ENCODE results near the gene FOXL3.
"Not testable (repeated sequence)": the region's sequence is repeated elsewhere in the genome, so short reads cannot be mapped to it uniquely, and the experiment has no call there.

FOXL3 gene

DNA sequence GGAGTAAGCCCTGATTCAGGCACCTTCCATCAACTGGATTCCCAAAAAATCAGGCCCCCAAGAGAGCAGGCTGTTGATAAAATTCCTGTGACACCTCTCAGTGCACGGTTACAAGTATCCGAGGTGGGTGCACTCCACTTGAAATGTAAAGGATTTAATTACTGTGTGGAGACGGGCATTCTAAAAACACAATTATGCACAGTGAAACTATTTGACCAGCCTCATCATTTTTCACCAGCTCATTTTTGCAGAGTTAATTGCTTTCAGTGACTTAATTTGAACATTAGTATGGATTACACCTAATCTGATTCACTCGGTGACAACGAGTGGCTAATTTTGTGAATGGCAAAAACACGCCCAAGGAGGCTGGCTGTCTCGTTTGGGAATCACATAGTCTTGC lies 2.3 kb downstream of the FOXL3 start:
- DNase-seq, result no peak

DNA sequence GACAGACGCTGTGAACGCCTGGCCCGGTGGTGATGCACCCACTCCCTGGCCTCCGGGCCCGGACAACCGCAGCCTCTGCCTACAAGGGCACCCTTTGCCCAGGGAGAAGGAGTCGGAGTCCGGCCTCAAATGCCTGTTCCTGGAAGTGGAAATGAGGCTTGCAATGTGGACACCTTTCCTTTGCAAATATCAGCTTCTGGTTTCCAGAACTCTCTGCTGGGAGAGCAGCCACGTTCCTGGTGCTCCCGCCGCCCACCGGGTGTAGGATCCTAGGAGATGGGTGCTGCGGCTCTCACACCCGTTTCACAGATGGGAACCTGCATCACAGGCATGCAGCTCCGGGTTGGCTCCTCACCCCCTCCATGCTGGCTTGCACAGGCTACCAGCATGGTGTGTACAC lies 2.9 kb downstream of the FOXL3 start:
- DNase-seq, result no peak

DNA sequence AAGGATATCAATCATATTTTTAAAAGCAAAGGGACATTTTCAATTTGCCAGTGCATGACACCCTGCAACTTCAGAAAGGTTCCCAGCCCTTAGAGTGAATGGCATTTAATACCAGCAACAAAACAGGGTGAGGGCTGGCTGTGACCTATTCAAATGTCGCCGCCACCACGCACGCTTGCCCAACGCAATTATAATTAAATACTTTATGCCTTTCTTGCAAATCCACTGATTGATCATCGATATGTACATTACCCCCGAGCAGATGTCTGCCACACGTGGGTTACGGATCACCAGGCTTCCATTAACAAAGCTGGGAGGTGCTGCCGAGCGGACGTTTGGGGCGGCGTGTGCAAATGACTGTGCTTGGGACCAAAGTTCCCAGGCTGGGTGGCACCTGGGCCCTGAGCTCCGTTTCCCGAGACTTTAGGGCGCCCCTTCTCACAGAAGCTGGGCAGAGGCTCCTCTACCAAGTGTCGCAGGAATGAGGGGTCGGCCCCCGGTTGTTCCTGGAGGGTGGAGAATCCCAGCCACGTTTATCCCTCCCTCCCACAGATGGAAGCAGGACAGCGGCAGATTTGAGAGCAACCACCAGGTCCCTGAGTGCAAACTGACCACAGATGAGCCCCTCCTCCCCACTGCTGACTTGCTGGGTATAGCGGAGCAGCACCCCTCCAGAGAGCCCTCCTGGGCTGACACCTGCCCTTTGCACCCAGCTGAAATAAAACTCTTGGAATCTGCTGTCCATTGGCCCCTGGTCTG lies 3.9 kb downstream of the FOXL3 start:
- DNase-seq, result no peak

DNA sequence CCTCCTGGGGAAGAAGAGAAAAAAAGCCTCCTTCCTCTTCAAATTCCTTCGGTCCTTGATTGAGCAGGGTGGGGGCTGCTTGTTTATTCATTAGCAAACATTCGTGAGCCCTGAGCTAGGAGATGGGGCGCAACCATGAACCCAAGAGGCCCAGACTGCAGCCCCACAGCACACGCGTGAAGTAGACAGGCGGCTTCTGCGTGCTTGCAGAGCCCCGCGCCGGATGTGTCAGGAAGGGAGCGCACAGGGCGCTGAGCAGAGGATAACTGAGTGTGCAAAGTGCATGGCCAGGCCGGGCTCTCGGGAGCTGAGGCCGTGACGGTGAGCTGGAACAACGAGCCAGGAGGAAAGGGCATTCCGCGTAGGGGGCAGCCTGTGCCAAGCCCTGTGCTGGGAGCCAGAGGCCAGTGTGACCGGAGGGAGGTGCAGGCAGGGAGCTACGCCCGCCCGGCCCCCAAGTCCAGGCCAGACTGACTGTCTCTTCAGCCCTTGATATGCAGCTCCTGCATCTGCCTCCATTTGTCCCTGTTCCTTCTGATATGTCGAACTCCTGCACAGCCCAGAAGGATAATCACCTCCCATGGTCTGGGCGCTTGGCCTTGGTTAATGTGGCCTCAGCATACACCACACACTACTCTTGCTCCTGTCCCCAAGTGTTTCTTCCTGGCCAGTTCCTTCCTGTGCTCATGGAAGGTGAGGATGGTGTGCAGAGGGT lies 4.6 kb downstream of the FOXL3 start:
- no peak for DNase-seq

DNA sequence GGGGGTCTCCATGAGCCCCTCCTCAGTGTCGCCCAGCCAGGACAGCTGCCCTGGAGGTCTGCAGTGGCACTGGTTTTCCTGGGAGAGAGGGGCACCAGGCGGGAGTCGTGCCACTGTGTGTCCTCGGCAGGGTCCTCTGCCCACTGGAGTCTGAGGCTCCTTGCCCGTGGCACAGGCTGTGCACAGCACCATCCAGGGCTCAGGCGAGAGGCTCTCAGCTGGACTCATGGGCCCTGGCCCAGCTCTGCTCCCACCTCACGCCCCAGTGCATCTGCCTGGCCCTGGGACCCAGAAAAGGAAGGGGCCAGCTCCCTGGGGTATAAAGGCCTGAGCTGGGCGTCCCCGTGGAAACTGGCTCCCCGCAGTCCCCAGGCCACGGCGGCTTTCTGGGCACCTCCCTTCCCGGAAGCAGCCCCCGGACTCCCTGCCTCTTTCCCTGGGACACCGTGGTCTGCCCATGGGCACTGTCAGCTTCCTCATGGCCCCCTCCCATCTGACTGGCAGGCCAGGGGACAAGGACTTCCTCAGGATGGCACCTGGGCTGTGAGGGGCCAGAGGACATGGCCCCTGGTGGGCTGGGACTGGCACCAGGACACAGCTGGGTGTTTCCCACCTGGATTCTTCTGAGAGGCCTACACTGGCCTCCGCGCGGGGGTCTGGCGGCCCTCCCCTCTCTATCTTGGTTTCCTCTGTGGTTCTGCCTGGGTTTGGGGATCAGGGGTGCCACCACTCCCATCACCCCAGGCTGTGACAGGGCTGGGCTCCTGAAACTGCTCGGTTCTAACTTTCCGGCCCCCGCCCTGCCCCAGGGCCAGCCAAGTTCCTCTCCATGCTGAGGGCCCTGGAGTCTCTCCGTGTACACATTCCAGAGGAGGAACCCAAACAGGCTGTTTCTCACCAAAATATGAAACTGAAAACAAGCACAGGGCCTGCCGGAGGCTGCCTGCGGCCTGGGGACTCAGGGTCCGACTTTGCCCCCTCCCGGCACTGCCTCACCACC lies 5.5 kb downstream of the FOXL3 start:
- DNase-seq, result no peak

DNA sequence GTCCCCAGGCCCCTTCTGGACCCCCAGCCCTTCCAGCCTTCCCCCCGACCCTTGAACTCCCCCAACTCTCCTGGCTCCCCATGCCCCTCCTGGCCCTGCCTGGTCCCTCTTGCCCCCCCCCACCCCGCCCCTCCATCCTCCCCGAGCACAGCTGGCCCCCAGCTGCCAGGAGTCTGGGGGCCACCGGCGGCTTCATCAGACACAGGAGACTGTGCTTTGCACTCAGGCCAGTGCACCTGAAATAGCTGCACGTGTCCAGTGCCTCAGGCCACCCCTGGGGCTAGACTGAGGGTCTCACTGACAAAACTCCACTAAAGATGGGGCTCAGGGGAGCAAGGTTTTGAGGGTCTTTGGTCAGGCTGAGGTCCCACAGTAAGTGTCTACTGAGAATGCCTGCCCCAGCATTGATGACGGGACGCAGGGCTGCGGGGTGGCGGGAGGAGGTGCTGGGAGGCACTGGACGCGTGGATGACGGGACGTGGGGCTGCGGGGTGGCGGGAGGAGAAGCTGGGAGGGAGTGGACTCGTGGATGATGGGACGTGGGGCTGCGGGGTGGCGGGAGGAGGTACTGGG lies 6.5 kb downstream of the FOXL3 start:
- no peak for DNase-seq

DNA sequence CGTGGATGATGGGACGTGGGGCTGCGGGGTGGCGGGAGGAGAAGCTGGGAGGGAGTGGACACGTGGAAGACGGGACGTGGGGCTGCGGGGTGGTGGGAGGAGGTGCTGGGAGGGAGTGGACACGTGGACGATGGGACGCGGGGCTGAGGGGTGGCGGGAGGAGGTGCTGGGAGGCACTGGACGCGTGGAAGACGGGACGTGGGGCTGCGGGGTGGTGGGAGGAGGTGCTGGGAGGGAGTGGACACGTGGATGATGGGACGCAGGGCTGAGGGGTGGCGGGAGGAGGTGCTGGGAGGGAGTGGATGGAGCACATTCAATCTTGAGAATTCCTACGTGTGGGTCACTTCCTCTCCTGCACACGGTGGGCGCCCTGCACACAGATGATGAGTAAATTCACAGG lies 7.2 kb downstream of the FOXL3 start:
- DNase-seq, result not testable (repeated sequence)

DNA sequence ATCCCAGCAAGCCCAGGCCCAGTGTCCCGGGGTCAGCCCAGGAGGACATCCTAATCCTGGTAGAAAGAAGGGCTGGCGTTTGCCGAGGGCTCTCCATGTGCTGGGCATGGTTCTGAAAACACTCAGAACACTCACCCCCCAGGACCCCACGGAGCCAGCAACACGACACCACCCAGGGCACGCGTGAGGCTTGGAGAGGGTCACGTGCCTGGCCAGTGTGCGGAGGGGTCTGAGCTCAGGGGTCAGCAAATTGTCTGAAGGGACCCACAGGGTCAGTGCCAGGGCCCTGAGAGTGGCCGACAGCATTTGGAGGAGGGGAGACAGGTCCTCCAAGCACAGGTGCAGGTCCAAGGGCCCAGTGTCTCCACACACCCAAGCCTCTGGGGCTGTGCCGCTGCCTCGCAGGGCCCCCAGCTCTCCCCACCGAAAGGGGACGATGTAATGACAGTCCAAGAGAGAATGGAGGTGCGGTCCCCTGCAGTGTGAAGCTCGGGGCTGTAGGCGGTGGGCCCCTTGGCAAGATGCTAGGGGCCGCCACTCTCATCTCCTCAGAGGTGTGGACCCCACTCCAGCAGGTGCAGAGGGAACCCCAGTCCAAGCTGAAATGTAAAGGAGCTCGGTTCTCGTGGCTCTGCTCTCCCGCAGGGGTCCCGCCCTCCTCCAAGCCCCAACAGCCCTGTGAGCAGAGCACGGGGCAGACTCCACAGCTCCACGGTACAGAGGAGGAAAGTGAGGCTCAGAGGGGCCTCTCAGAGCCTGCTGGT lies 7.8 kb downstream of the FOXL3 start:
- no peak for DNase-seq

DNA sequence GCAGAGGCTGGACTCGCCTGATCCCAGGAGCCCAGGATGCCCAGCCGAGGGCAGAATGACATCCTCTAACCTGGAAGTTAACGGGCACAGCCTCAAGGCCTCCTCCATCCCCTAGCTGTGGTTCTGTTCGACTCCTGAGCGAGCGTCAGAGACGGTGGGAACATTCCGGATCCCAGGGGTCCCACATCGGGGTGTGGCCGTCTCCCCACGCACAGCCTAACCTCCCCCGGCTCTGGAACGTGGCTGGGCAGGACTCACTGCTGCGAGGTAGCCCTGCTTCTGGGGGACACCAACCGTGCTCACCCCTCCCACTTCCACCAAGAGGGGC lies 8.4 kb downstream of the FOXL3 start:
- DNase-seq, result no peak

DNA sequence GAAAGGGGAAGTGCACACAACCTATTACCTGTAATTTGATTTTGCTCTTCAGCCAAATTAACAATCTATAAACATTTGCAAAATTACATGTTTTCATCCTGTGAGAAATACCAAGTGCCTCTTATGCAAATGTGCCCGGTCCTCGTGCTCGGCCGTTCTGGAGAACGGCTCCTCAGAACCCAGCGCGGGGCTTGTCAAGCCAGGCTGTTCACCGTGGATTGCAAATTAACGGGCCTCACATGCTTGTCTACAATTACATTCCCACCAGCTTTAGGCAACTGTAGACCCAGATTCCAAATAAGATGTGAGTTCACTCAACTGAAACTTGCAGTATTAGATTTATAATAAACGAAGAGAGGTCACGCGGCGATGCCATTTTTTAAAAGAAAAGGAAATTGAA lies 8.8 kb downstream of the FOXL3 start:
- DNase-seq, result no peak

DNA sequence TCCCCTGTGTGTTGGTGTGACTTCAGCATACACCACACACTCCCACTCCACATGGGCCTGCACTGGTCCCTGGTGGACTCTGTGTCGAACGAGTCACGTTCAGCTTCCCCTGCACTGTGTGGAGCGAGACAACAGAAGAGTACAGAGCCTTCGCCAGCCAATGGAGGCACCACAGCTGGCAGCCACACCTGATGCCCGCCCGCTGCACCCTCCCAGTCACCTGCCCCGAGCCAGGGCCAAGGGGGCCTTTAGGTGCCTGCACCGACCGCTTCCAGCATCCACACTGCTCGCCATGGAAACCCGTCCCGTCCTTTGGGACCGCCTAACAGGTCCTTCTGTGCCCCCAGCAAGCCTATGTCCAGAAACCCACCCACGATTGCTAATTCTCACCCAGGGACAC lies 9.2 kb downstream of the FOXL3 start:
- no peak for DNase-seq

DNA sequence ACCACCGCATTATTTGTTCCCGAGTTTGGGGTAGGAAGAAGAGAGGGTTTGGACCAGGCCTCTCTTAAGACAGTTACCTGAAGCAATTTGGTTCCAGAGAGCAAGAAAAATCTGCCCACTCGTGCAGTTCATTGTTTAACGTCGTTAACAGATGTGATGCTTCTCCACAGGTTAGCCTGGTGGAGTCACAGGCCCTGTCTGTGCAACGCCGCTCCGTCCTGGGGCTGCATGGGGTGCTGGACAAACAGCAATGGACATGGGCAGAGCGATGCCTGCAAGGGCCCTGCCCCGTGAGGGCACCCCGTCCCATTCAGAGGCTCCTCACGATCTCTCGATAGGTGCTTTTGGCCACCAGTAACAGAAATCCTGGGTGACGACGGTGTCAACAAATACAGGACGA lies 9.7 kb downstream of the FOXL3 start:
- no peak for DNase-seq

DNA sequence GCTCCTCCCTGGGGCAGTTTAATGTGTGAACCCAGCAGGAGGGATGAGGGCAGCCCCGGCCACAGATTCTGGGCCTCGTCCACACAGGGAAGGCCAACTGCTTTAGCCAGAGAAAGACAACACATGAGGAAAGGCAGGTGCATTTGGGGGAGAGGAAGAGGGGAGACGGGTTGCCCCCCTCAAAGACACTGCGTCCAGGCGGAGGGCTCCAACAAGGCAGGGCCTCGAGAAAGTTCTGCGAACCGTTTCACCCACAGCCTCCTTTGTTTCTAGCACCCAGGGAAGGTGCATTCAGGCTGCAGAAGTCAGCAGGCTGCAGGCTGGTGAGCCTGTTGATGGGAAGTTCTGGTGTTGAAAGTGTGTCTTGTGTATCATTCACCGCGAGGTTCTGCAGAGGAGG lies 10.1 kb downstream of the FOXL3 start:
- DNase-seq, result no peak

DNA sequence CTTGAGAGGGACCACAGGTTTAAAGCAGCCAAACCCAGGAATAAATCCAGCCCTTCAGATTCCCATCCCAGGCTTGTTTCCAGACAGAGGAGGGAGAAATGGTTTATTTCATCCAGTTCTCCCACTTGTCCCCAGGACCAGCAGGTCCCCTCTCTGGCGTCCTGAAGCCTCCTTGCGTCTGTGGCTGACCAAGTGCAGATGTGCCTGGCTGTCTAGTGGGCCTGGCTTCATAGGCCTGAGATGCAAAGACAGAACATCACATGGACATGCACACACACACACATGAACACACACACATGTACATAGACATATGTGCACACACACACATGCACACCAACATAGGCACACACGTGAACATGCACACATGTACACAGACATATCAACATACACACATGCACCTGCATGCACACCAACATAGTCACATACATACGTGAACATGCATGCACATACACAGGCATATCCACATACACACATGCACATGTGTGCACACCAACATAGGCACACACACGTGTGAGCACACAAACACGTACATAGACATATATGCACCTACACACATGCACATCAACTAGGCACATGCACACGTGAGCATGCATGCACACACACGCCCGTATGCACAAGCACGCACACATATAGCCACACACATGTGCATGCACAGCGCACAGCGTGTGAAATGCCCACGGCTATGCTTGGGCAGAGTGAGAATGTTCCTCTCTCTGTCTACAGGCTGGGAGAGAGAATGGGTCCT lies 10.7 kb downstream of the FOXL3 start:
- DNase-seq, result no peak

DNA sequence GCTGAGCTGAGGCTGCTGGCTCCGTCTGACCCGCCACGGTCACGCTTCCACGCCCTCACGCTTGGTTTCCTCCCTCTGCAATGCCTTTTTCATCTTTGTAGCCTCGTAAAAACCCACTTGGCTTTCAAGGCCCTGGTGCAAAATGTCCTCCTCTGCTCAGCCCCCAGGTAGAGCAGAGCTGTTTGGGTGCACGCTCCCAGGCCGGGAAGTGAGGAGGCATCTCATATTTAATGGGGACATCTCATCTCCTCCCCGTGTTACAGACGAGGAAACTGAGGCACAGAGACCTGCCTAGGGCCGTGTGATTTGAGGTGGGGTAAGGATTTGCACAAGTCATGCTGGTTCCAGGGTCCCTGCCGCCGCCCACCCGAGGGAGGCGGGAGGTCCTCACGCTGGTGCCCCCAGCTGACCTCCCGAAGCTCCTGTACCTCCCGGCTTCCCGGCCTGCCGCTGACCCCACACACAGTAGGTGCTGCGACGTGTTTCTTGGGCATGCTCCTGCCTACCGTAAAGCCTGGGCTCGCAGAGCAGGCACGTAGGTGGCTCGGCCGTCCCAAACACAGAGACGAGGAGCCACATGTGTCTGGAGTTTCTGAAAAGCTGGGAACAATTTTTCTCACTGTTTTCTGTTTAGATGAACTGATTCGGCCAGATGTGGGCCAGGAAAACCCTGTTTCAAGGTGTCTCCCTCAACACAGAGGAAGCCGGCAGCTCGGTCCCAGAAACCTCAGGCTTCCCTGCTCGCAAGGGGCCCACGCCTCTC lies 11.5 kb downstream of the FOXL3 start:
- DNase-seq, result no peak

DNA sequence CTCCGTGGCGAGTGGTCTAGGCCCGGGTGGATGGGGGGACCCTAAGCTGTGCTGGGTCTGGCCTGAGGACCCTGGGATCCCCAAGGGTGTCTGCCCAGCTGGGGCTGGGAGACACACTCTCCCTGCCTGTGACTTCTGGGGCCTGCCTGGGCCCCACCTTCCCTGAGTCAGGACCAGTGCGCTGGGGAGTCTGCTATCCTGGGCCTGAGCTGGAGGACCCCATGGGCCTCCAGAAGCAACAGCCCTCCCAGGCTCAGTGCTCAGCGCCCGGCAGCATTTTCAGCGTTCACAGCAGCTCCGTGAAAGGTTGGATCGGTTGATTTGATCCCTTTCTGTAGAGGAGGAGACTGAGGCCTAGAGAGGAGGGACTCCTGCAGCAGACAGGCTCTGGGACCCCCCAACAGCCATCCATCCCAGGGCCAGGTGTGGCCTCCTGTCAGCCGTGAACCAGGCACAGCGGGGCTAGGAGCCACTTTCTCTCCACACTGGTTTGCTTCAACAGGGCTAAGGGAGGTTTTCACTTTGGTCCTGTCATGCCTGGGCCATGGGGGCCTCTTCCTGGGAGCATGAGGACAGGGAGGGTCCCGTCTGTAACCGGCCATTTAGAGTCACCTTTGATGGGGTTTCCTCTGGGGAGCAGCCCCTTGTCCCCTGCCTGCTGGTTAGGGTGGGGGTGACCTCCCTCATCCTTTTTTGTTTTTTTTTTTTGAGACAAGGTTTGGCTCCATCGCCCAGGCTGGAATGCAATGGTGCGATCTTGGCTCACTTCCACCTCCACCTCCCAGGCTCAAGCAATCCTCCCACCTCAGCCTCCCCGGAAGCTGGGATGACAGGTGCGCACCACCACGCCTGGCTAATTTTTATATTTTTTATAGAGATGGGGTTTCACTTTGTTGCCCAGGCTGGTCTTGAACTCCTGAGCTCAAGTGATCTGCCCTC lies 12.4 kb downstream of the FOXL3 start:
- DNase-seq, result no peak

DNA sequence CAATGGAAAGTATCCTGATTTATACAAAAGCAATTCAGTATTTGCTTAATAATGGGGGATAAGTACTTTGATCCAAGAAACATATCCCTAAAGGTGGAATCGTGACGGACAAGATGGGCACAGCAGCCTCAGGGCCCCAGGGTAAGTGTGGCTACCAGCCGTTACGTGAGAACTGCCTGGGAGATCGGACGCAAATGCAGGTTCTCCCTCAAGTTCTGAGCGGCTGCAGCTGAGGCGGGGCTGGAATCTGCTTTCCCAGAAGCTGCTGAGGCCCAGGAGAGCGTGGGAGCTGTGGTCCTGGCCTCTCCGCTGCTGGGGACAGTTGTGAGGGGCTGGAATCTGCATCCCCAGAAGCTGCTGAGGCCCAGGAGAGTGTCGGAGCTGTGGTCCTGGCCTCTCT lies 13.5 kb downstream of the FOXL3 start:
- DNase-seq, result no peak

DNA sequence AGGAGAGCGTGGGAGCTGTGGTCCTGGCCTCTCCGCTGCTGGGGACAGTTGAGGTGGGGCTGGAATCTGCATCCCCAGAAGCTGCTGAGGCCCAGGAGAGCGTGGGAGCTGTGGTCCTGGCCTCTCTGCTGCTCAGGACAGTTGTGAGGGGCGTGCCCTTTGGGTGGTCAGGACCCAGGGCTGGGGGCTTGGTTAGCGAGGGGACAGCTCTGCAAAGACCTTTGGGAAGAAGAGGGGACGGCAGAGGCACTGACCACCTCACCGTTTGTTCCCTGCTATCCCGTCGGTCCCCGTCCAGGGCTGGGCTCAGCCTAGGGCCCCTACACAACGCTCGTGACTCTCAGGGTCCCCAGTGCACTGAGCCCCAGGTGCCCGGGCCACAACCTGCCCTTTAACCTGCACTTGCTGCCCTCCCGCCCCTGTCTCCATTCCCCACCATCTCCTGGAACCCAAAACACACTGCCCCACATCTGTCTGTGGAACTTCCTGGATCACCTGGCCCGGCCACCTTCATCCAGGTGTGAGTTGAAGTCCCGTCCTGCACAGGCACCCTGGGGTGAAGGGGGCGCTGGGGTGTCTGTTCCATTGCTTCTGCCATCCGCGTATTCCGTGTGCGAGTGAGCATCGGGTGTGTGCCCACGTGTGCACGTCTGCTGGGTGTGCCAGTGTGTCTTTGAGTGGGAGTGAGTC lies 14.1 kb downstream of the FOXL3 start:
- DNase-seq, result no peak

All from activated CD8-positive, alpha-beta memory T cell treated with anti-CD3 and anti-CD28 coated beads for 24 hours (primary cell).